ENCODE results near the gene BFSP1.

Gene BFSP1

DNA sequence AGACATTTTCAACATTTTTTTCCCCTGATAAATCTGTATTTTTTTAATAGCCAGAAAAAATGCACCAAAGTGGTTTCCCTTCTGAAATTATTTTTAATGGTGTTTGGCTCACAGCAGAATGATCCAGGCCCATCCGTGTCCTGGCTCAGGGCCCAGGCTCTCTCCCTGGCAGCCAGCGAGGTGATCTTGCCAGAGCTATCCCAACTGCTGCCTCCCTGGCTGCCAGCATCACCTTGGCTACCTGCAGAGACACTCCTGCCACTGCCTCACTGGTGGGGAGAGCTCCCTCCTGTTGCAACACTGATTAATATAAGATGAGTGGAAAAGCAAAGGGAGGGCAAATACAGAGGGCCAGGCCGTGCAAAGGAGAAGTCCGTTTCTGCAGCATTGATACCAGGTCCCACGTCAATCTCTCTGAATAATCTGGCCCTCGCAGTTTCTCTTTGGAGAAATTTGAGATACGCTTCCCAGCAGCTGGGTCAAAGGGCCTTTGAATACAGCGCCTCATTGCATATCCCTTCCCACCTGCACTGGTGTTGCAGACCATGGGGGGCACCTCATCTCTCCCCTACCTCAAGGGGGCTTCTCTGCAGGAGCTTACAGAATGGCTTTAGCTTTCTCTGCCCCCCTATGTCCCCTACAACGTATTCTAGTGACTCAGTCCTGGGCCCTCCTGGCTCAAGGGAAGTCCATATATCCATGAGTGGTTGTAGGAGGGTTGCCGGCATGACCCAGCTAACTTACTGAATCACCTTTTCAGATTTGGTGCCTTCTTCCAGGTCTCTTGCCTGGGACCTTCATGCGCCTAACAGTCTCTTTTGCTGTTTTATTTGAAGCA lies 25.9 kb upstream of the BFSP1 start:
- DNase-seq, result peak; percentile 89

DNA sequence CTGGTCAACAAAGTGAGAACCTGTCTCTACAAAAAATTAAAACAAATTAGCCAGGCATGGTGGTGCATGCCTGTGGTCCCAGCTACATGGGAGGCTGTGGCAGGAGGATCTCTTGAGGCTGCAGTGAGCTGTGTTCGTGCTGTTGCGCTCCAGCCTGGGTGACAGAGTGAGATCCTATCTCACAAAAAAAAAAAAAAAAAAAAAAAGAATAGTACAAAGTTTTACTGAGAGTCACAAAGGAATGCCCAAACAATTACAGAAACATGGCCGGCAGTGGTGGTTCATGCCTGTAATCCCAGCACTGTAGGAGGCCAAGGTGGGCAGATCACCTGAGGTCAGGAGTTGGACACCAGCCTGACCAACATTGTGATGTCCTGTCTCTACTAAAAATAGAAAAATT lies 23.9 kb upstream of the BFSP1 start:
- no peak for DNase-seq

DNA sequence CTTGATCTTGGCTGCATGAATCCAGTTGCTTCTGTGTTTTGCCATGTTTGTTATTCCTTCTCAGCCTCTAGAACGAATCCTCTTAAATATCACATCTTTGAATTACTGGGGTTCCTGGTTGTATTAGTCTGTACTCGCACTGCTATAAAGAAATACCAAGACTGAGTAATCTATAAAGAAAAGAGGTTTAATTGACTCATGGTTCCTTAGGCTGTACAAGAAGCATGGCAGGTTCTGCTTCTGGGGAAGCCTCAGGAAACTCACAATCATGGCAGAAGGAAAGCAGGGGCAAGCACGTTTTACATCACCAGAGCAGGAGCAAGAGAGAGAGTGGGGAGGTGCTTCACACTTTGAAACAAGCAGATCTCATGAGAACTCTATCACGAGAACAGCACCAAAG lies 18.0 kb upstream of the BFSP1 start:
- no peak for DNase-seq

DNA sequence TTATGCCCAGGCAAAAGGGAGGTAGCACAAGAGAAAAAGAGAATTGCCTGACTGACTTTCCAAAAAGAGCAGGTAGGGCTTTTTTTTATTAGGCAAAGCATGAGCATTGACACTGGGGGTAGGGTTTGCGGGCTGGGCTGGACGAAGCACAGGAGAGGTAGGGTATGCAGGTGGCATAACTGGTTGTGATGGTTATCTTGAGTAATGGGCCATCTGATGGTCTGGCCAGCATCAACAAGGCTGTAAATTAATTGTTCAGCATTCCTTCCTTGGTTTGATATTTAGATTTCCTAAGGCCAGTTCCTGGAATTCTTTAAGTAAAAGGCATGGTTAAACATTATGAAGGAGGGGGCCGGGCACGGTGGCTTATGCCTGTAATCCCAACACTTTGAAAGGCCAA lies 13.9 kb upstream of the BFSP1 start:
- DNase-seq, result no peak

DNA sequence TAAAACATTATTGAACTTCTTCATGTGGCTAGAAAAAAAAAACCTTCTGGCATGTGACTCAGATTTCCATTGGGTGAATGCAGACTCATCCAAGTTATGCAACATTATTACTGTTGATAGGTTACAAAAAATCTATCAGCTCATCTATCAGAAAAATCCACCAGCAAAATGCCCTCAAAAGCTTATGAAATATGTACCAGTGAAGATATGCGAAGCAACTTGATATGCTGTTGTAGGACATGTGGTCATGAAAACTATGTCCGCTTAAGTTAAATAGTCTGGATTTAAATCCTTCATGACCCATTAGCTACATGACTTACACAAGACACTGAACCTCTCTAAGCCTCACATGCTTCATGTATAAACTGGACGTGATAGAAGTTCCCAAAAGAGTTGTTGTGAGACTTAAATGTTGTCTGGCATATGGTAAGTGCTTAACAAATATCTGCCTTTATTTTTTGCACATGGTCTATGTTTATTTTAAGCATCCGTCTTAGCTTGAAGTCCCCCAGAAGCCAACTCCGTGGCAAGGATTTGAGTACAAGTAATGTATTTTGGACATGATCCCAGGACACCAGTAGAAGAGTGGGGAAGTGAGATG lies 12.5 kb upstream of the BFSP1 start:
- no peak for DNase-seq

DNA sequence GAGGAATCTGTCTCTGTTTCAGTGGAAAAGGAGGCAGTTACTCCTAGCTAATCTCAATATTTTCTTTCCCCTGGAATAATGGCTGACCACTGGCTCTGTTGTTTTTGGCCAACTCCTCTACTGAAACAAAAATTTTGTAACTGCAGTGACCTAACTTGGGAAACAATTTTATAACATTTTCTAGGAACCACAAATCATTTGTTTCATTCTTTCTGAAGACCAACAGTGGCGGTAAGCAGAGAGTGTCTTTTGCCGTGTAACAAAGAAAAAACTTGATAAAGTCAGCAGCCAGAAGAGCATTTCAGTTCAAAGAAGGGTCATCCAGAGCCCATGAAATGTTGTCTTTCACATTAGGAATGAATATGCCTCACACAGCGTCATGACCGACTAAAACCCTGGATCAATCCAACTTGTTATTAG lies 11.8 kb upstream of the BFSP1 start:
- DNase-seq, result no peak

DNA sequence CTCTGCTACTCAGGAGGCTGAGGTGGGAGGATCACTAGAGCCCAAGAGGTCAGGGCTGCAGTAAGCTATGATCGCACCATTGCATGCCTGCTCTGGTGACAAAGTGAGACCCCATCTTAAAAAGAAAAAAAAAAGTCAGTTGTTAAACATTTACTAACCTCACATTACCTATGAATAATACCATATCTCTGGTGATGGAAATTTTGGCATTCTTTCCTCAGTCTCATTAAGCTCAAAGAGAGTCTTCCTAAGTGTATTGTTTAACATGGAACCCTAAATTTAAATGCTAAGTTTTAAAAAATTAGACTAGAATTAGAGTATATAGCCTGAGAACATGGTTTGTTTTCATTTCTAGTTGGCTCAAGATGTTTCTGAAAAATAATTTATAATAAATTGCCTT lies 11.3 kb upstream of the BFSP1 start:
- DNase-seq, result no peak

DNA sequence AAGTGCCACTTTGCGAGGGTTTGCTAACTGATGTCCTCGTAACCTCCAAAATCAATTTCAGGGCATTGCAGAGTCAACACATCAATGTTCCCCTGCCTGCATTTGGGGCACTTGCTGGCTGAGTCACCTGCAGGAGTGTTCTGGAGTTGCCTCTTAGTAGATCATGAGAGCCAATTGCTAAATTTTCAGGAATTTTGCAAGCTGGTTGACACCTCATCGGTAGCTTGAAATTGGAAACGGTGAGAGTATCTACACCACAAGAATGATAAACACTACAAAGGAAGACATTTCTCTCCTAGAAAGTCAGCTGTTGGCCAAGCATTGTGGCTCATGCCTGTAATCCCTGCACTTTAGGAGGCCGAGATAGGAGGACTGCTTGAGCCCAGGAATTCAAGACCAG lies 10.8 kb upstream of the BFSP1 start:
- no peak for DNase-seq

DNA sequence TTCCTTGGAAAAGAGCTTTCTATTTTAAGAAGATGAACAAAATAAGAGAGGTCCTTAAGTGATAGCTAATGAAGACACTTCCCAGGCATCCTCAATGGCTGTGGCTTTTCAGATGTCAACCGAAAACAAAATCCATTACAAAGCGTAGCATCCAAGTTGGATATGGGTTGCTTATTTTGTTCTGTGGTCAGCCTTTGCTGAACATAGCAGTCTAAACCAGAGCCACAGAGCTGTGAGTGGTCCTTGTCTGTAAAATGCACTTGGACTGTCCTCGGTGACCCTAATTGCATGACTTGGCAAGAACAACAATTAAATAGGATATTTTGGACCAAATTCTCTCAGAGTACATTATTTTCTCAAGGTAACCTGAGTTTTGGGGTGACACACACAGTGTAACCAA lies 10.4 kb upstream of the BFSP1 start:
- no peak for DNase-seq

DNA sequence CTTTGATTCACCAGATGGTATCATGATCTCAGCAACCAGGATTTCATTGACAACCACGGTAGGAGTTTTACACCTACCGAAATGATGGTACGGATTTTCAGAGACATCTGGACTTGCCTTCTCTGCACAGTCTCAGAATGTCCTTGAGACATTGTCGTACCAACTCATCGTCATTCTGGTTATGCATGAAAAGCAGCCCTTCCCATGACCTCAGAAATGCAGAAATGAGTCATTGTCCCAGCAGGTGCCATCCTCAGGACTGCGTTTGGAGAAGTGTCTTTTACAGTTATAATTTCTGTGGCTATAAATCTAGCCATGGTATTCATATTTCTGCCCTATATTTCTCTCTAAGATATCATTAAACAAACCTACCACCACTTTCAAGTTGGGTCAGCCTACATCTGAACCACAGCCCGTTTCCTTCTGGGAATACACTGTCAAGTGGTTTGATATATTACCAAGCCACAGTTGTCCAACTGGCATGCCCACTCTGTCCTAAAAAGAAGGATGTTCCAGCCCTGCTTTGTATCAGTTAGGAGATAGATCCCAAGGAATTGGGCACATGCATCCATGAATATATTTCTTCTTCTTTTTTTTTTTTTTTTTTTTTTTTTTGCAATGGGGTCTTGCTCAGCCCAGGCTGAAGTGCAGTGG lies 7.5 kb upstream of the BFSP1 start:
- DNase-seq, result peak; percentile 90

DNA sequence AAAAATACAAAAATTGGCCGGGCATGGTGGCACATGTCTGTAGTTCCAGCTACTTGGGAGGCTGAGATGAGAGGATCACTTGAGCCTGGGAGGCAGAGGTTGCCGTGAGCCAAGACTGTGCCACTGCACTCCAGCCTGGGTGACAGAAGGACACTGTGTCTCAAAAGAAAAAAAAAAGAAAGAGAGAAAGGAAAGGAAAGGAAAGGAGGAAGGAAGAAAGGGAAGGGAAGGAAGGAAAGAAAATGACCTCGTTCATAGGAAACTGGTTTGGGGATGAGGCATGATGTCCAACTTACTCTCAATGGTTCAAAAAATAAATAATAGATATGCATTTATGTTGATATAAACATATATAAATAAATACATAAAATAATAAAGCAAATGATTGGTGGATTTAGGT lies 6.8 kb upstream of the BFSP1 start:
- DNase-seq, result no peak

DNA sequence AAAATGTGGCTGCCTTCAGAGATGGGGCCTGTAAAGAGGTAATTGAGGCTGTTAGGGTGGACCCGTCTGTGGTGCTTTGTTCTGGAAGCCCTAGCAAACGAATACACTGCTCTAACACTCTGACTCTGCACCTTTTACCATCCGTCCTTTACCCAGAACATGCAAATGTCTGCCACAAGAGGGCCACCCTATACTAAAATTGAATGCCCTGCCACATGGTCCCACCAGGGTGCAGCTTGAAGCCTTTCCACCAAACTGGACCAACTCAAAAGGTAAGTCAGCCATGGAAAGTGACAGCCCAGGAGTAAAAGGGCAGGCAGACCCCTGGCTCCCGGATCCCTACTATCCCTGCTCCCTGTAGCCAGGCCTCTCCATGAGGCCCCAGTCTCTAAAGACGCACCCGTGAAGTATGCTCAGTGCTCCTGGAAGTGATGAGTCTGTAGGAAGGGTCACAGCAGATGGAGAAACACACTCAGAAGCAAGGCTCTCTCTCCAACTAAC lies 5.8 kb upstream of the BFSP1 start:
- DNase-seq, result peak; percentile 94

DNA sequence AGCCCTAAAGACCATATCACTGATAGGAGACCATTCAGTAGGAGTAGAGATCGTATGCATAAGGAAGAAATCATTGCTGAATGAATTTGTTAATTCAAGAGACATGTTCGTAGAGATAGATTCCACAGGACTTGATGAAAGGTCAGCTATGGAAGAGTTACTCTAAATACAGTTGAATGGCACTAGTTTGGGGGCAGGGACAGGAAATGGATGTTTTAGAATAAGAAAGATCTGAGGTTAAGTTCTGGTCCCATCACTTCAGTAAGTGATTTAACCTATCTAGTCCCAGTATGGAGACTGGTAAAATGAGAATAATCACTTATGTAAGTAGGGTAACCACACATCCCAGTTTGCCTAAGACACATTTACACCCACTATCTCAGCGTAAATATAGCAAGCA lies 2.9 kb upstream of the BFSP1 start:
- no peak for DNase-seq

DNA sequence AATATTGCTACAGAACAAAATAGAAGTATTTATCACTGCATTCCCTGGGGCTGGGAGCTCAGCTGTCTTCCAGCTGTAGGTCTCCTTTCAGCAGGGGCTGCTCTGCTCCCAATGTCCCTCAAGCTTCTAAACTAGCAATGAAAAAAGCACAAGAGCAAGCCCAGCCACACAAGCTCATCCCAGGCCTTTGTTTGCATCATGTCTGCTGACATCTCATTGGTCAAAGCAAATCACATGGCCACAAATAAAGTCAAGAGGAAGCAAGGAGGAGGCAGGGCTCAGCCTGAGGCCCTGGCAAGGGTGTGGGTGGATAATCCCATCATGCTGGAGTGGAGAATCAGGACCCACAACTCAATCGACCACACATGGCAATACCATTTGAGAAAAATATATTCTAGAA lies 2.2 kb upstream of the BFSP1 start:
- peak; percentile 81 for DNase-seq

DNA sequence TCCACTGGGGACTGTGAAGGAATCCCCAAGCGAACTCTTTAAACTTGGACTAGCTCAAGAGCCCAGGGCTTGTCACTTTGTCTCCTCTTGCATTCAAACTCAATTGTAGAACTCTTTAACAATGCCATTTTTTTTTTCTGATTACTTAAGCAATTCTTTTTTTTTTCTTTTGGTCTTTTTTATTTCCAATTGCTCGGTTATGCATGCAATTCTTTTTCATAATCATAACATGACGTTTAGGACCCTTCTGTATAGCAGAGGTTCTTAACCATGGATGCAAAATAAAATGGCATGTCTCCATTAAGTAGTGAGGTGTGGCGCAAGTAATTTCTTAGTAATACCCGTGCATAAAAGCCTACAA lies 466 bp upstream of the BFSP1 start:
- DNase-seq, result no peak

DNA sequence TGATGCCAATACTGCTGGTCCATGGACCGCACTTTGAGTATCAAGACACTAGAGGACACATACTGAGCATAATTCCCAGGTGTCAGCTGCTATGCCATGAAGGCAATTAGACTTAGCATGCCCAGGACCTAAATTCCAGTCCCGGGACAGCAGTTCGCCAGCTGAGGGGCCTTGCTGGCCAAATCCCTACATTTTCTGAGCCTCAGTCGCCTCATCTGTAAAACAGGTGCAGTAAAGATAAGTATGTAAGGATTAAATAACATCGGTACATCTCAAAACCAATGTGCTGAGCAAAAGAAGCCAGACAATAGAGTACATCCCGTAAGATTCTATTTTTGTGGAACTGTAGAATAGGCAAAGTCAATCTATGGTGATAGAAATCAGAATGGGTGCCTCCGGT lies 1.0 kb downstream of the BFSP1 start:
- peak; percentile 32 for DNase-seq

DNA sequence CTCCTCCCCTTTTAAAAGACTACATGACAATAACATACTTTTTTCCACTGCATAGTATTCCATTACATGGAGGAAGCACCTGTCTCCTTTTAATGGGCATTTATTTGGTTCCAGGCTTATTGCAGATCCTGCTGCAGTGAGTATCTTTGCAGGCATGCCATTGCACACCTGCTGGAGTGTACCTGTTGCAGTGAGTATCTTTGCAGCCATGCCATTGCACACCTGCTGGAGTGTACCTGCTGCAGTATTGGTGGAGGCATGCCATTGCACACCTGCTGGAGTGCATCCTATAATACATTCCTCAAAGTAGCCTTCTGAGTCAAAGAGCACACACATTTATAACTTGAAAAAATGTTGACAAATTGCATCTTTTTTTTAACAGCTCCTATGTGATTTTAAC lies 1.6 kb downstream of the BFSP1 start:
- DNase-seq, result no peak

DNA sequence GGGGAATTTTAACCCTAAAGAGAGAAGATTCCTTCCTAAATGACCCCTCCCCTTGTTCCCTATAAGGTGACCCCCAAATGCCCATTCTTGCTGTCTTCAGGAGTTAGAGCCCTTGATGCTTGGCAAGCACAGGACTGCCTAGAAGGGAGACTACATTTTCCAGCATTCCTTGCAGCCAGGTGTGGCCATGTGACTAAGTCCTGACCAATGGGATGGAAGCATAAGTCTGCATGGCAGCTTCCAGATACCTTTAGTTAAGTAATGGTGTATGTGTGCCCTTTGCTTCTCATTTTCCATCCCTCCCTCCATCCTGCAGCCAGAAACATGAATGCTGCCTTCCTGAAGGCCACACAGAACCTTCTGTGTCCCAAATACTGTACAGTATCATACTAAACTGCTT lies 5.5 kb downstream of the BFSP1 start:
- peak; percentile 82 for DNase-seq

DNA sequence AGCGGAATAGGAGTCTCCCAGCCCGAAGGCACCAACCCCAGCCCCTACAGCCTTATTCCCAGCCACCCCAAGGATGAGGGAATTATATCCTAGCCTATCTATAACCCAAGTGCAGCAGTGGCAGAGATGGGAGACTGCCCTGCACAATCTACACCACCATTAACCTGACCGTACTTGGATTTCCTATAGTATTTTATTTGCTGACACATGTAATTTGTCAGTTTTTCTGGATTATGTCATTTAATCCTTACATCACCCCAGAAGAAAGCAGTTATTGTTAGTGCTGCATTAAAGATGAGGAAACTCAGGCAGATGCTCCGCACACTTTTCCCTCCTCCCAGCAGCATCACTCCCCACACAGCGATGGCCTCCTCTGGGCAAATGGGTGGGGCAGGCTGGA lies 6.0 kb downstream of the BFSP1 start:
- no peak for DNase-seq

DNA sequence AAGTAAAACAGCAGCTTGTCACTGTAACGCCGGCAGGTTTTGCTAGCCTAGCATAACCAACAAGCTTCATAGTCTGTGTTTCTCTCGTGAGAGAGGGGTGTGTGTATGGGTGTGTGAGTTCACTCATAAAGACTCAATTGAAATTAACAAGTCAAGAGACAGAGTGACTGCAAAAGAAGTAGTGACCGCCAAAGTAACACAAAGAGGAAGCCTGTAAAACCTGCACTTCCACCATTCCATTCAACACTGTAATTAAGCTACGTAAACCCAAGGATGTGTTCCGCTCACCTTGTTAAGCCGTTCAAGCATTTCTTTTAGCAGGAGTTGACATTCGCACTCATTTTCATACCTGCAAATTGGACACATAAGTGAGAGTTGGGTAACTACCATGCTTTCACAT lies 6.6 kb downstream of the BFSP1 start:
- no peak for DNase-seq

DNA sequence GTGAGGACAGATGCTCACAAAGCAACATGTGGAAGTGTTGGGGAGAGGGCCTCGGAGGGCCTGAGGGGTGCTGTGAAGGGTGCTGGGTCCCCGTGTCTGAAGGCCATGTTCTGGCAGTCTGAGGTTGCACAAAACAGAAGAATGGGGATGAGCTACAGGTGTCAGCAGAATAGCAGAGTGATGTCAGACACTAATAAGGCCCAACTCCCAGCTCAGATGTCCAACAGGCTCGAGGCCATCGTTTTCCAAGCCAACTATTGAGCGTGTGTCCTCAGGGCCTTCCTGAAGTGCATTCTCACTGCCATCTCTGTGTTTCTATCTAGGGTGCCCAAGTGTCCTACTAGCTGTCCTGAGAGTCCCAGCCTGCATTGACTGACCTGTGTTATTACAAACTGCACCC lies 7.9 kb downstream of the BFSP1 start:
- no peak for DNase-seq

DNA sequence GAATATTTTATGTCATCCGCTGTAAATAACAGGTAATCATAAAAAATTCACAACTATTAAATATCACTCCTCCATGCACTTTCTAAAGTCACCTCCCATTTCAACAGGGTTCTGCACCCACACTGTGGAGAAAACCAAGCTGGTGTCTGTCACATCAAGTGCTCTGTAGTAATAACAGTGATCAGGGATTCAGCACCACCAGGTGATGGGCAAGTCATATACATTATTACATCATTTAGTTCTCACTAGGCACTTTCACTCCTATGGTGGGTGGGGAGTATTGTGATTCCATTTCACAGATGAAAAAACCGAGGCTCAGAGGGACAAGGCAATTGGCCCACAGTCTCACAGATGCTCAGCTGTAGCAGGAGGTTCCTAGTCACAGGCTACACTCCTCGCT lies 8.7 kb downstream of the BFSP1 start:
- no peak for DNase-seq

DNA sequence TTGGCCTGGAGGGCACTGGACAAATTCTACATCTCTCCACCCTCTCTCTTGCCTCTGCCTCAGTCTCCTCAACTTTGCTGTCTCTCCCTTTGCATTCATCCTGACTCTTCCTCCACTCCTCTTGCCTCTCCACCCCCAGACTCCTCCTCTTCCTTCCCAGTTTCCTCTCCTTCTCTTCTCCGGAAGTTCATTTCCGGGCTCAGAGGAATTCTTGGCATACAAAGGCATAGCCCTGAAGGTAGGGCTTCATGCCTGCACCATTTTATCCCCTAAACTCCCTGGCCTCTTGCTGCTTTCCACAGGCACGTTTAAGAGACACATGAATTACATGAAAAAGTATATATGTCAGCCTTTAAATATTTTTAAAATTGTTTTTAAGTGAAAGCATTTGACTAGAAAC lies 10.6 kb downstream of the BFSP1 start:
- no peak for DNase-seq

DNA sequence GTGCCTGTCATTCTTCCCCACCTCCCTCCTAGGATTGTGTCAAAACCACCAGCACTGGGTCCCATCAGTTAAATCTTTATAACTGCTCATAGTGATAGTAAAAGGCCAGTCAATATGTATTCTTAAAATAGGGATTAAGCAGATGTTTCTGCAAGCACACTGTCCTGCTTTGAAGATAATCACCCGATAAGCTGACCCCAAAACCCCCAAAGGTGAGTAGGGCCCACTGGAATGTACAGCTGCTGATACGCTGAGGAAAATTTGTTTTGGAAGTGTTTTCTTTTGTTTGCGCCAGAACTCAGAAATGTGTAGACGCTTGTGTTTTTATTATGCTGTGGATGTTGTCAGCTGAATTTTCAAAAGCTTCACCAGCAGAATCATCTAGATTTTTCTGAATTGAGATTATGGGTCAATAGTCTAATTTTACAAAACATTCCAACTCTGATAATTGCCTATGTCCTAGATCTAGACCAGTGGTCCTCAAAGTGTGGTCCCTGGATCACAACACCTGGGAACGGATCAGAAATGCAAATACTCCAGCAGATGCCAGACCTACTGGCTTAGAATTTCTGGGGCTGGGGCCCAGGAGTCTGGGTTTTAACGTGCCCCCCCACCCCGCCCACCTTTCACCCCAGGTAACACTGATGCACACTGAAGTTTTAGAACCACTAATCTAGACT lies 11.4 kb downstream of the BFSP1 start:
- DNase-seq, result no peak
